GM18858 (cell line): ENCODE data around the gene DGCR6L.
"Not testable (repeated sequence)": the region's sequence is repeated elsewhere in the genome, so short reads cannot be mapped to it uniquely, and the experiment has no call there.

Experiments used
- ATAC-seq: cut with Tn5 transposase; IDR thresholded peaks from one replicate; pipeline ENCODE4 v1.9.1; 2021; ENCODE audit not compliant: unreplicated experiment

The DGCR6L gene

DNA sequence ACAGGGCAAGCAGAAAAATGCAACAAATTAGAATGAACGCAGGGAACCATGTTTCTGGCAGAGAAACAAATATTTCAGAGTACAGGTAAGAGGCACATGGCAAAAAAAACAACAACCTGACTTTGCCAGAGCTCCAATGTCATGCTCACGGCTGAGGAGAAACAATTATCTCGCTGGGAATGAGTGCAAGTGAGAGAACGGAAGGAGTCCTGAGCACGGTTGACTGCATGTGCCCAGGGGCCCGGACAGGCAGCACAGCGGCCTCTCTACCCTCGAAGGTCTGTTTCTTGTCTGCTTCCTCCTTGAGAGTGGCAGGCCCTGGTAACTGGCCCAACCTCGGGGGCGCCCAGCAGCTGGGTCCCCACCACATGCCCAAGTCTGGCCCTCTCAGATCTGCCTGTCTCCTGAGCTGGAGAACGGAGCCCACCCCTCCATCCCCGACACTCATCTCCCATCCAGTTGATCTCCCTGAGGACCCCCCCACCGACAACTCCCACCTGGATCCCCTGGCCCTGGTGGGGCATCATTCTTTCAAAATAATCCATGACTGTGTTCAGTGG, 27.1 kb downstream of the DGCR6L start:
- no peak for ATAC-seq

DNA sequence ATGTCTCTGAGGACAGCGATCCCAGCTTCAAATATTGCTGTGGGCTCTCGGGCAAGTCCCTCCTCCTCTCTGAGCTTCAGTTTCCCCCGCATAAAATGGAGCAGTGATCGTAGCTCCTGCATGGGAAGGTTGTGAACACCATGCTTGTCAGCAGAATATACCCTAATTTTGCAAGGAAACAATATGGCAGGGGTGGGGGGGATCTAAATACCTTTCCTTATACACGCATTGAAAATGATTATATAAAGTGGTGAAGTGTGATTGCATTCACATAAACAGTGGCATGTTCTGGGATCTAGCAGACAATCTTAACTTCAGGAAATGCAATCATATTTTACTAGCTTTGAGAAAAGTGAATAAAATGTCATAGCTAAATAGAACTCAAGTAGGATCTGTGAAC, 27.8 kb downstream of the DGCR6L start:
- no peak for ATAC-seq

DNA sequence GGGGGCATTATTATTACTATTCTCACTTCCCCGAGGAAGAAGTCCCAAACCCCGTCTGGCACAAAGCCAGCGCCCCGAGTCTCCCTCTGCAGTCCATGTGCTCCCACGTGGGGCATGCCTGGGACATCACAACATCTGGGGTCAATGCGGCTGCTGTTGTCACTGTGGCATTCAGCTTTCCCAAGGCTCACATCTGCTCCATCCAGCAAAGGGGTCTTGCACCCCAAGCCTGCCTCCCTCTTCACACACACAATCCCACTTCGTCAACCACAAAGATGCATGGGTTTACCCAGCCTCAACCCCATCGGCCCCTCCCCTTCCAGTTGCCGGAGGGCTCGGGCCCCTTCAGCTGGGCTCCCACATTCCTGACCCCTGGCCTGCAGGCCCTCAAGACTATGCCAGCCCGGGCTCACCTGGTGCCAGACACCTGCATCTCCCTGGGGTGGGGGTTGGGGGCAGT, 28.2 kb downstream of the DGCR6L start:
- ATAC-seq, result no peak

DNA sequence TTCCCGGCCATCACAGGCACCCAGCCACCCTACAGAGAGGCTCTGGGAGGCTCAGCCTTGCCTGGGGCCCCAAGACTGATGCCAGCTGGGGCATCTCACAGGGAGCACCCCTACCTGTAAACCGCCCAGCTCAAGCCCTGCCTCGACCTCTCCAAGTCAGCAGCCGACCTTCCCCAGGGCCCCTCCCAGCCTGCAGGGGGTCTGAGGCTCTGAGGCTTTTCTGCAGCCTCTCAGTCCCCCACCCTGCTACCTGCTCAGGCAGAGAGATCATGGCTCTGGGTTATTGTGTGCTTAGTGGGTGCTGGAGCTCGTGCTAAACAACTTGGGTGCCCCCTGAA, 28.6 kb downstream of the DGCR6L start:
- ATAC-seq, result no peak

DNA sequence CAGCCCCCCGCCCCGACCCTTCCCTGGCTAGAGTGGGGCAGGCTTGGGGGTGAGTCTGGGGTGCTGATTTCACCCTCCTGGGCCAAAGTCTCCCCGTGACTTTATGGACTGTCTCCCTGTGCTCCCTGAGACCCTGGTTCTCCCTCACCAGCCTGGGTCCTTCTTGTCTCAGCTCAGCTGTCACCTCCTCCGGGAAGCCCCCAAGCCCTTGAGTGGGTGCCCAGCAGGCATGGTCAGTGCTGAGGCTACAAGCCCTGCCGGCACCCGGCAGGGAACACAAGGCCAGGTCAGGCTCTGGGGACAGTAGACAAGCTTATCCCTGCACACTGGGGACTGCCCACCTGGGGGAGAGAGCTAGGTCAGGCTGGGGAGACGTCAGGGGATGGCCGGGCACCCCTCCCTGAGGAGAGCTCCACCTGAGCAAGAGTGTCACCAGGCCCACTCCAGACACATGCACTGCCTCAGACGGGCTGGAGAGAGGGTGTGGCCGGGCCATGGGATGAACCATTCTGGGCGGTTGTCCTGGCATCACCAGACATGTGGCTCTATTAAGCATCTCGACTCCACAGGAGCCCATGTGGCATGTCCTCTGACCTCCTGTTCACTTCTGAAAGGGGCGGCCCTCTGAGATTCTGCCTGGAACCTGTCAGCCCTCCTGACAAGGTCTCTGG, 29.1 kb downstream of the DGCR6L start:
- no peak for ATAC-seq

DNA sequence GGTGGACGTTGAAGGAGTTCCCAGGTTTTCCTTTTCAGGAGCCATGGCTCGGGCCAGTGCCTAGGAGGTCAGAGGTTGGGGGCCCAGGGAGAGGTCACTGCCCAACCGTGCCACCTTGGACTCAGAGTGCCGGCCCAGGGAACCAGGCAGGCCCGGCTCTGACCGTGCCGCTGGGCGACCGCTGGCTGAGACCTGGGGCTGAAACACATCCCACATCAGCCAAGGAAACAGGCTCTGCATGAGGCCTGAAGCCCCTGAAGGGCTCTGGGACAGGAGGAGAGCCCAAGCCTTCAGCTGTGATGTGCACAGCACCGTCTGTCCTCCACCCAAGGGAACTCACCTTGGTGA, 29.8 kb downstream of the DGCR6L start:
- no peak for ATAC-seq

DNA sequence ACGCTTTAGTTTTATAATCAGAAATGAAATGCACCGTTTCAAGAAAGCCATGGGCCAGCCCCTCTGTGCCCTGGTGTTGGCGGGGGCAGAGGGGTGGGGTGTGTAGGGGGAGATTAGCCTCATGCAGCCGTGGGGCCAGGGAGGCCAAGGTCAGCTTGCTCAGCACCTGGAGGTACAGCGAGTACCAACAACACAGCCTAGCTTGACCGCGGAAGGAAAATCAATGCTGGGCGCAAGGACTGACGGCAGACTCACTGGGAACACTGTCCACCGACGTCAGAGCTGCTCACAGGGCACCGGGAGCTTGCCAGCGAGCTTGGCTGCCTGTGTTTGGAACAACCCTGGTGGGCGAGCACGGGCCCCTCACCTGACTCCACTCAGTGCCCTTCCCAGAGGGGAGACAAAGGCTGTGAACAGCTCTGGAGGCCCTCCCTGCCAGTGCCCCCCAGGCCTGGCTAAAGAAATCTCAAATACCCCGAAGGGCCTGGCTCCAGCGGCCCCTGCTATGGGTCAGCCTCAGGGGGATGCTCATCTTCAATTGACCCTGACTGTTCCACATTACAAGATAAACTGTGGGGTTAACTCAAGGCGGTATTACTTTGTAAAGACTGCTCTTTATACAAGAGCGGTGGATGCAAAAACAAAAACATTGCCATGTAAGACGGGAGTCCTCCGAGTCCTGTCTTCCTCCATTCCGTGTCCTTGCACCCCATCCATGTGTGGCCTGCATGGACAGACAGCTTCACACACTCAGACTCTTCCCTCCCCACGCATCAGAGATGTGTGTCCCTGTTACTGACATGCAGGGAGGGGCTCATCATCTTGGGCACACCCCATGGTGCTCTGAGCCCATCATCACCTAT, 30.4 kb downstream of the DGCR6L start:
- ATAC-seq, result not testable (repeated sequence)

DNA sequence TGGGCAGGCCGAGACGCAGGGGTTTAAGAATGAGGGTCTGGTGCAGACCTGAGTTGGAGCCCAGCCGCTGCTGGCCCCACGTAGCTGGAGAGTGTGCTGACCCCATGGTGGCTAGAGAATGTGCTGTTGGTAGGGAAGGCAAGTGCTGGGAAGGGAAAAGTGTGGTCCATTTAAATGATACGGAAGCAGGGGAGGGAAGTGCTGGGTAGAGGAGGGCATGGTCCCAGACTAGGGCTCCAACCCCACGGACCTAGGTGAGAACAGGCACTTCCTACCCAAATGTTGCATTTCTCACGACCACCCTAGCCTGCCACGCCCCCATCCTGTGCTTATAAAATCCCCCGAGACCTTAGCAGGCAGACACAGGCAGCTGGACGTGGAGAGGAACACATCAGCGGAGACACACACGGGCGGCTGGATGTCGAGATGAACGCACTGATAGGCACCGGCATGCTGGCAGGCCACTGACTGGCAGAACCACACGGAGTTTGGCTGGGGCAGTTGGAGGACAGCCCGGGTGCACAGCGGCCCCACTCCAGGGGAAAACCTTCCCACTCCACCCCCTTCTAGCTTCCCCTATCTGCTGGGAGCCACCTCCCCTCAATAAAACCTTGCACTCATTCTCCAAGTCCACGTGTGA, 33.0 kb downstream of the DGCR6L start:
- ATAC-seq, result not testable (repeated sequence)

DNA sequence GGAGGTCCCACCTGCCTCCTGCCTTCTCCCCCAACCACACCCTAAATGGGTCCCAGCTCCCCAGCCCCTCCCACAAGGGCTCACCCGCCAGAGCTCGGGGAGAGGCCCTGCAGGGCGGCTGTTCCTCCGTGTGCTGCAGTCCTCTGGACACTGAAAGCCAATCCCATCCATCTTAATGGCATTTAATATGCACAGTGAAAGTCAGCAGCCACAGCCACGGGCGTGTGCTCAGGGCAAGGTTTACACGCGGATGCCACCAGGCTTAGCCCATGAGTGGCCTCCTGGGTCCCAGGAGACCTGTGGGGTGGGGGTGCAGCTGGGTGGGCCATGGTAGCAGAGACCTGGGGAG, 33.6 kb downstream of the DGCR6L start:
- not testable (repeated sequence) for ATAC-seq

DNA sequence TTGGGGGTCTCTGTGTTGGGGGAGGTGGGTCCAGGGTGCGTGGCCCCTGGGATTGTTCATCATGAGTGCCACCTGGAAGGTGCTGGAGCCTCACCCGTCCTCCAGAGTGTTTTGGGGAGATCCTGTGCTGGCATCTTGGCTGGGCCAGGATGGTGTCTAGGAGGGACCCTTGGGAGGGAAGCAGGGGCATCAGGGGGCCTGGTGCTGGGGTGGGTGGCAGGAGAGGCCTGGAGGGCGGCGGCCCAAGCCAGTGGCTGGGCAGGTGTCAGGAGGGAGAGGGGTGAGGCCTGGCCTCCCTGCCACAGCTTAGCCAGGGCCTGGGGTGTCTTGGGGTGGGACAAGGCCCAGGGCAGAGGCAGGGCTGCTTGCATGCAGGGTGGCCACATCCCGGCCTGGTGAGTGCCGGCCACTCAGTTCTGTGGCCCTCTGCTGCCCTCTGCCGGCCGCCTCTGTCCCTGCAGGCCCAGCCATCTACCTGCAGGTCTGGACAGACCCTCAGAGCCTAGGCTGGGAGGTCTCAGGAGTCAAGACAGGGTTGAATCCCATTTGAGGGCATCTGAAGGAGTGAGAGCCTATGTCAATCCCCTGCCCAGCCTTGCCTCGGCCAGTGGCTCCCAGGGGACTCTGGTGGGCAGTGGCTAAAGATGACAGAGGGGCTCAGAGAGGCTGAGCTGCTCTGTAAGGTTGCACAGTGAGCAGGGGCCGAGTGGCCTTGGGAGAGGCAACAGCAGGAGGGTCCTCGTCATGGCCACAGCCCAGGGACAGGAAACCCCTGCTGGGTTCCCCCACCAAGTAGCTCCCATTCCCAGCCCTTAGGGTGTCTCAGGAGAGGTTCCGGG, 34.2 kb downstream of the DGCR6L start:
- not testable (repeated sequence) for ATAC-seq

DNA sequence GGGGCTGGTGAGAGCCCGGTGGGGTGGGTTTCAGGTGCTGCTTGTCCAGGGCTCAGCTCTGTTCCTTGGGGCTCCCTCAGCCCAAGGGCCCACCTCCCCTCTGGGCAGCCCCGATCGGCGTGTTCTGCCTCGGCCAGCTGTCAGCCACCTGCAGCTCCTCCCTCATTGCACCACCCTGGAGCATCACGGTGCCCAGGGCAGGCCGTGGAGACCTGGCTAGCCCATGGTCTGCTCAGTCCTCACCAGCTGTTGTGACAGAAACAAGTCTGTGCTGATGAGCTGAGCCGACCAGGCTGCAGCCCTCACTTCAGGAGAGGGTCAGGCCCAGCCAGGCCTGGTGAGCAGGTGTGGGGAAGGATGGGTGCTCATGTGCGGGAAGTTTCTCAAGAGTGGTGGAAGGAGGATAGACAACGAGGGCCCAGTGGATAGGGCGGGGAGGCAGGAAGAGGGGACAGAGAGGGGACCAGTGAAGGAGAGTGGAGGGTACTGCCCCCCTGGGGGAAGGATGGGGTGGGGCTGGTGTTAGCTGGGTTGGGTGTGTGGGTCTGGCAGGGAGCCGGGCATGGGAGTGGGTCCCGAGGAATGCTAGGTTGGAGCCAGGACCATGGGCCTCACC, 35.3 kb downstream of the DGCR6L start:
- no peak for ATAC-seq

DNA sequence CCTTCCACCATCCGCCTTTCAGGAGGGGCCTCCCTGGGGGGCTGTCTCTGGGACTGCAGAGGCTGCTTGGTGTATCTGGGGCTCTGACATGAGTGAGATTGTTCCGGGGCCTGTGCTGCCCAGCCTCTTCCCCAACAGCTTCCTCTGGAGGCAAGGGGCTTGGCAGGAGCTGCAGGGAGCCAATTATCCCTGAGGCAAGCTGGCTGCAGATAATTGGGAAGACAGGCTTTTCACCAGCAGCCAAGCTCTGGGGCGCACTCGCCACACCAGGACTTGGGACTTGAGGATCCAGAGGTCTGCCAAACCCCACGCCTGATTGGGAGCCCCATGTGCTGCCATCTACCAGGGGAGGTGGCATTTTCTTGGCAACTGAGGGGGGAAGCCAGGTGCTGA, 36.2 kb downstream of the DGCR6L start:
- ATAC-seq, result no peak

DNA sequence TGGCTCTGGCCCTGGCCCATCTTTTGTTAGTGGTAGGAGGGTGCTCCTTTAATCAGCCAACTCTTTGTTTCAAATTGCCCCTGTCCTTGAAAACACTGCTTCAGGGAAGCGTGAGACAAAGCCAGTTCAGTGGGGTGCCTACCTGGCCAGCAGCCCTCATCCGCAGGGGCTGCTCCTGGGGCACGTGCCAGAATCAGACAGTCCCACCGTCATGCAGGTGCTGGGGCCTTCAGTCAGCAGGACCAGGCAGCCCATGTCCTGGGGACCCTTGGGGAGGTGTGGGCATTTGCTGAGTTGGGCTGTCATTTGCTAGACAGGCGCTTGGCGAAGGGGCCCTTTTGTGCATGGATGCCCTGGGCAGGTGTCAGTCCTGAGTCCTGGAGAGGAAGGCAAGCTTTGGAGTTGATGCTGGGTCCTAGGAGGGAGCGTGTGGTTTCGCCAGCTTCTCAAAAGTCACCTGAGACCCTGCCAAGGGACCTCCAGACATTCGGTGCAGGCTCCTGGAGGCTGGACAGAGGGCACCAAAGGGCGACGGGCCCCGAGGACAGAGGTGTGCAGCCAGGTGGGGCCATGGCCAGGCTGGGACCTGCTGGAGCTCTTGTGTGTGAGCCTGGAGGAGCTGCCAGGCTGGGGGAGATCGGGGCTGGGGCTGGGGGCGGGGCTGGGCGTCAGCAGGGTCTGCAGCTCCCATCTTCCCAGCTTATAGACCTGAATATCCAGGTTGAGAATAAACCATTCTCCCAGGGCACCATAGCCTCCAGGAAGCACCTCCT, 36.8 kb downstream of the DGCR6L start:
- no peak for ATAC-seq

DNA sequence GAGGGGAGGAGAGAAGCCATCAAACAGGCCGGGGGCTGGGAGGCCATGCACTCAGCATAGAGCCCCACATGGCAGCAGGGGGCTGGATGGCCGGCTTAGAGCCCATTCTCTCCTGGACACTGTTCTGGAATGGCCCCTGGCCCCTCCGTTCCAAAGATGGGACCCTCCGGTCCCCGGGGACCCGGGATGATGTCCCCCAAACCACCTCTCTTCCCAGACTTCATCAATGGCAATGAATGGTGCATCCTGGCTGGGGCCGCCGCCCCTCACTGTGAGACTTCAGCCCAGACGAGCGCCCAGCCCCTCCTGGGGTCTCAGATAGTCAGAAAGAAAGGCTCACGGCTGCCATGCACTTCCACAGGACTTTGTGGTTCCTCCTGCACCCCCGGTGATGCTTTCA, 38.0 kb downstream of the DGCR6L start:
- ATAC-seq, result no peak

DNA sequence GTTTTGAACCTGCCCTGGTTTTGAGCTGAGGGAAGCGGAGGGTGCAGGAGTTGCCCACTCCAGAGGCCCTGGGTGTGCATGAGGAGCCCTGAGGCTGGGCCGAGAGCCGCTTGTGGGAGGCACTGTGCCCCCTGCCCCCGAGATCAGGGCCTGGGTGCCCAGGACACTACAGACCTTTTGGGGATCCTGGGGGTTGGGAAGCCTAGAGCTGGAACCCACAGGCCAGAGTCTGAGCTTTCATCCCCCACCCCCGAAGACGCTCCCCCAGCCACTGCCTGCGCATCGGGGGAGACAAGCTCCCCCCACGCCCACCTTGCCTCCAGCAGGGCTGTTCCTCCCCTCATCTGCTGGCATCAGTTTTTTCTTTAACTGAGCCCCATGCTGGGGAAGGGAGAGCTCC, 38.4 kb downstream of the DGCR6L start:
- not testable (repeated sequence) for ATAC-seq

DNA sequence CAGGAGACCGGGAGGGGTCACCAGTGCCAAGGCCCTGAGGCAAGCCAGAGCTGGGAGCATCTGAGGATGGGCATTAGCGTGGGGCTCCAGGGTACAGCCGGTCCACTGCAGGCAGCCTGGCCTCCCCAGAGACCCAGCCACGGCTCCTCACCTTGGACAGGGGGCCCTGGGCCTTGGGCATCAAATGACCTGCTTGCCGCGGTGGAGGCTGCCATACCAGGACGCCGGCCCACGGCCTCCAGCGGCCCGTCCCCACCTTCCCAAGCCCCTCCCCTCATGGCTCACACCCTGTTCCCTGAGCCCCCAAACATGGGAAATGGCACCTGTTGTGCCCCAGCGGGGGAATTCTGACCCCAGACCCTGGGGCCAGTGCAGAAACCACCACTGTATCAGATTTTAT, 39.0 kb downstream of the DGCR6L start:
- ATAC-seq, result no peak

DNA sequence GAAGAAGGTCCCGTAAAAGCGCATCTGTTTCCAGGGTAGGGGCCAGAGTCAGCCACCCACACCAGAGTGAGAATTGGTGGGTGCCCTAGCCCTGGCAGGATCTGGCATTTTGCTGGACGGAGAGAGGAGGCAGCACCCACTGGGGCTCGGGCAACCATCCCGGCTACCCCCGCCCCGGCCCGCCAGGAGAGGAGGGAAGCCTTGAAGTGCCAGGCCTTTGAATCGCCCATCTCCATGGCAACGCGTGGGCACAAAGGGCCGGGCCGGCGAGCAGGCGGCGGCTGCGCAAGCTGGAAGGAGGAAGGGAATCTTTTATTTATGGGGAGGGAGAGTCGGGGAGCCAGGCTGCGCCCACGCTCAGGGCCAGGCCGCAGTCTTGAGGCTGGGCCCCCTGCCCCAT, 39.7 kb downstream of the DGCR6L start:
- ATAC-seq, result not testable (repeated sequence)

DNA sequence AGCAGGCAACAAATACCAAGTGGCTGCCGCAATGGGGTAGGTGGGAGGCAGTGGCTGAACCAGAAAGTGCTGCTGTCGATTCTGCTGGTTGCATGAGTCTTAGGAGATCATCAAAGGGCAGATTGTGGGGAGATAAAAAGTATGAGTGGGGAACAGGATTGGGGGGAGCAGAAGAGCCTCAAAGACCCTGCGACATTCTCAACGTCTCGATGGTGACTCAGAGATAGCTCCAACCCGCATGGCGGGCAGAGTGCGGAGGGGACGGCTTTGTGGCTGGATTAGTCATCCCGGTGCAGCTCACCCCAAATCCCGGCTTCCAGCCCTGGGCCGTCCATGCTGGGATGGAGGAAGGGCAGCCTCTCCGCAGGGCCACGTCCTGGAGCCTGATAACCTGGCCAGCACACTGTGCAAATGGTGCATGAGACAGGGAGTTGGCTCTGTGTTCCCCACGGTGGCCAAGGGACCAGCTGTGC, 40.2 kb downstream of the DGCR6L start:
- no peak for ATAC-seq

DNA sequence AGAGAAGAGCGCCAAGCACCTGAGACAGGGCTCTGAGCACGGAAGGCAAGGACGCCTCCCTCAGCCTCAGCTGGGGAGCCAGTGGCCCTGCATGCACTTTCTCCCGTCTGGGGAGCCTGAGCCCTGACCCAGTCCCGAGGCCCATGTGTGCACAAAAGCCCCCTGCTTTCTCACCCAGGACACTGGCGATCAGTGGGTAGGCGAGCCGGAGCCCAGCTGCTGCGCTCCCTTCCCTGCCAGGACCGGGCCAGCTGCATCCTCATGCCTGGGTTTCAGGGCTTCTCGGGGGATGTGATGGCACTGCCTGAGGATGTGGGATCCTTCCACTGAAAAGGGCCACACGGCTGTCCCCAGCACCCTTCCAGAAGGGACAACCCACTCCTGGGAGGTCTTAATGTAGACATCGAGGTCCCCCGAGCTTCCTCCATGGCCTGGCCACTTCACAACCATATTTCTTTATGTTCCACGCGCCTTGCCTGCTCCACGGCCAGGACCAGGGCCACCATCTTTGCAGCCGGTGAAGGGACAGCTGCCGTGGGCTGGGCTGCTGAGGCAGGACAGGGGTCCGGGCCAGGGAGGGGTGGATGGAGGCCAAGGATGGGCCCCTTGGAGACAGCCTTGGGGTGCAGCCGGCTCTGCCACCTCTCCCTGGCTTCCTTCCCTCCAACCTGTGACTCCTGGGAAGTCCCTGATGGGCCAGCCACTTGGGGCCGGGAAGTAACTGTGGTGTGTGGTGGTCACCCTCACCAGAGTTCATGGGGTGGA, 41.0 kb downstream of the DGCR6L start:
- not testable (repeated sequence) for ATAC-seq
